ENCODE results near the gene DMRT1.

Gene DMRT1

DNA sequence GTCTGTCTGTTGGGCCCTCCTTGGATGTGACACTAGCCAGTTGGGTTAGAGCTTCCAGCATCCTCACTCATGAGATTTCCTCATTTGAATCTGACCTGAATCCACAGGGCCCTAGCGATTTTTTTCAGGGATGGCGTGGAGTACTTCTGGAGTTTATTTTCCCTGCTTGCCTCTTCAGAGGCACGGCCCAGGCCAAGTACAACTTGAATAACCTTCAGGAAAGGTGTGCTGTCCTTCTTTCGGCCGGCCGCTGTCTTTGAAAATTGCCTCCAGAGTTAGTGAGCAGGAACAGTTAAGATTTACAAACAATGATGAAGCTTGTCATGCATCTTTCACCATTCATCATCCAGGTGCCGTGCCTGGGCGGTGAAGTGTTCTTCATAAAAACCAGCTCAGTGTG is 85.5 kb downstream of the DMRT1 start:
- DNase-seq: no peak

- DNase-seq: peak; percentile 4
Measured at GRCh38 chr9:928363-929042, 87.0 kb downstream of the DMRT1 start.

GRCh38 chr9:929719-930118 is 88.2 kb downstream of the DMRT1 start:
- DNase-seq: no peak

DNA sequence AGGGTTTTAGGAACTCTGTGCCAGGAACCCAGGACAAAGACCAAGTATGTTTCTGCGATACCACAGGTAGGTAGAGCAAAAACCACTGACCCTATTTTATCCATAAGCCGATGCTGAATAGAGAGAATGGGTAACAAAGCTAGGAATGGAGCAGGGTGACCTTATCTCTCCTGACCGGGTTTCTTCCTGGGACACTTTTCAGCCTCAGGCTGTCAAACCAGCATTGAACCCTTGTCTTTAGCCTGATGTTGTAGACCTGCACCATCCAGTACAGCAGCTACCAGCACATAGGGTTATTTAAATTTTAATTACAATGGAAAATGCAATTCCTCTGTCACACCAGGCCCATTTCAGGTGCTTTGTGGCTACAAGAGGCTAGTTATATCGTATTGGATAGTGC is 91.9 kb downstream of the DMRT1 start:
- DNase-seq: no peak

- peak; percentile 41 for DNase-seq
Measured at GRCh38 chr9:935348-935965, 94.0 kb downstream of the DMRT1 start.

DNA sequence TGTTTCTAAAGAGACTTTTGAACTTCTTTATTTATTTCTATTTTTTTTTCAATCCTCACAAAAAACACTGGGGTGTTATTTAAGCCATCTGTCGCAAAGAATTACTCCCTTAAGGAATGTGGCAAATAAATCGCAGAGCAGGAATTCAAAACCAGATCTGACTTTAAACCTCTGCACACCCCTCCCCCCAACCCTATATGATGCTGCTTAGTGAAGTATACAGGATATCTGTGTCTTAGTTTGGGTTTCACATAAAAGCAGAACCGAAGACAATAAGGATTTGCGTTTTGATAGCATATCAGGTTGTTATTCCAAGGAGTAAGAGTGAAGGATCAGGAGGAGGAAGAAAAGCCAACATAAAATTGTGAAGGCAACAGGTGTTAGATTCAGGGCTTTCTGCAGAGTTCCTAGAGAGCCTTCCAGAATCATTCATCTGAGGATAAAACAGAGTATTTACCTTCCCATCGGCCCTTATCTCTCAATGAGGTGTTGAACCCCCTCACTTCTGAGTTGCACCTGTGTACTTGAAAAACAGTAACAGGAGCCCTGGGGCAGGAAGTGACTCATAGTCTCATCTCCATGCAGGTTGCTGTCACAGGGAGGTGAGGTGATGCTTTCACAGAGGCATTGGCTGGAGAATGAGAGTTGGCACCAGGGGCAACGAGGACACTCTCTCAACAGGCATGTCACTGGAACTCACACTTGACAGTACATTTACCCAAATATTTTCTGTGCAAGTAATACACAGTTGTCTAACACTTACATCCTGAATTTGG is 101.5 kb downstream of the DMRT1 start:
- no peak for DNase-seq

DNA sequence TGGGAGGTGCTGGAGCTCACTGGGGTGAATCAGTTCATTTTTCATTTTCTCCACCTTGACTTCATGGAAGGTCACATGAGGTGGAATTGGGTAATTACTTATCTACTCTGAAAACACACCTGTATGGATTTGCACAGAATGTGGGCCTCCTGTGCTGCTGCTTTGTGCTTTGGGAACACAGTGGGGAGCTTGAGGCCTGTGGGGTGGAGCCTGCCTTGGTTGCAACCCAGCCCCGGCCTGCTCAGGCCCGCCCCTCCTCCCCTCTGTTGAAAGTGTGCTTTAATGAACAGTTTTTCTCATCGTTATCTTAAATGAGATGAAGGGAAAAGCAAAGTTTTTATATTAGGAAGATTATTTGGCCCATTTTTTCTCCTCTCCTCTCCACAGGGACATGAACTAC is 106.5 kb downstream of the DMRT1 start:
- DNase-seq: no peak

GRCh38 chr9:948497-948896 is 107.0 kb downstream of the DMRT1 start:
- no peak for DNase-seq

- DNase-seq: no peak
Measured at GRCh38 chr9:950139-950538, 108.6 kb downstream of the DMRT1 start.

DNA sequence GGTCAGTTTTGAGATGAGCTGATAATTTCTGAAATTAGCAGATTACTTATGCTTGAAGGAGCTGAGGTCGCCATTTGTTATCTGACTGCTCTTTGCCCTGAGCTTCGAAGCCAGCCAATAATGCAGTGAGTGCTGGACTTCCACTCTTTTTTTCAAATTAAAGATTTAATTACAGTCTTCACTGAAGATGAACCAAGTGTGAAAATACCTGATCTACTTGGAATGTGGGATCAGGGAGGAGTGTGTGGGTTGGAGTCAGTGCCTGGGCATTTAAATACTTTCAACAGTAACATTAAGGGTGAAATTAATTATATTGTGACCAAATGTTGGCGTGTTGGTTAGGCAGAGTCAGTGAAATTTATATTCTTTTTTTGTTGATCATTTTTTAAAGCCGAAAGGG is 111.0 kb downstream of the DMRT1 start:
- no peak for DNase-seq

- DNase-seq: no peak
Measured at GRCh38 chr9:959105-959504, 117.6 kb downstream of the DMRT1 start.

- DNase-seq: no peak
Measured at GRCh38 chr9:959914-960313, 118.4 kb downstream of the DMRT1 start.

- no peak for DNase-seq
Measured at GRCh38 chr9:962023-962422, 120.5 kb downstream of the DMRT1 start.

GRCh38 chr9:965497-965896 is 124.0 kb downstream of the DMRT1 start:
- DNase-seq: no peak

DNA sequence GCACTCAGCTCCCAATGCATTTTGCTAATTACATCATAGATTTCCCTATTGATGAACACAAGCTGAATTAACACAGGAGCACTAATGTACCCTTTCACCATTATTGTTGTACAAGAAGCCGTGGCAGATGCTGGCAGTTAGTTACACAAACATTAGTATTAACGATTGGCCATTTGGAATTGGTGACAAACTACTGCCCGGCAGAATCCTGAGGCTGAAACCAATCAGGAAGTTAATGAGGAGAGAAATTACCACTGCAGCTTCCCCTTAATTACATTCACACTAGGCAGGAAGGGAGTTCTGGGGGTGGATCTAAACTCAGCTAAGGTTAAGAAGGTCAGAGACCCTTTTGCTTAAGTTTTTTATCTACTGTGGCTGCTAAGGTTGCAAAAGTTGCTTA is 125.4 kb downstream of the DMRT1 start:
- DNase-seq: no peak

- no peak for DNase-seq
Measured at GRCh38 chr9:967436-967835, 125.9 kb downstream of the DMRT1 start.

GRCh38 chr9:967903-968641 is 126.6 kb downstream of the DMRT1 start:
- DNase-seq: no peak

GRCh38 chr9:969310-970150 is 128.0 kb downstream of the DMRT1 start:
- DNase-seq: no peak

- DNase-seq: no peak
Measured at GRCh38 chr9:970151-970996, 128.9 kb downstream of the DMRT1 start.

- no peak for DNase-seq
Measured at GRCh38 chr9:971901-972500, 130.5 kb downstream of the DMRT1 start.

Data from EL (cell line).